Caco-2 (cell line): Measurements from ENCODE around the gene SLC17A4. TPM values are rescaled to one million over a fixed set of nuclear protein-coding genes. Genes with fewer than 3 reads are reported as not detected.

Experiments
- BruUV-seq: library from RNA; stranded (reverse); fragments of 400-500 nt; replicated peaks from 2 replicates; lab custom pipeline; 2021; lab: Mats Ljungman, UMichigan
- CTCF ChIA-PET: fragments of 300-600 bp; sonication (Branson Sonifier 250); formaldehyde crosslinking; loops from one replicate; lab custom pipeline; 2022; ENCODE audit warnings: antibody characterized with exemption; lab: Charles Lee
- POLR2A ChIA-PET: fragments of 300-600 bp; sonication (Branson Sonifier 250); formaldehyde crosslinking; loops from one replicate; lab custom pipeline; 2022; ENCODE audit warnings: antibody characterized with exemption; lab: Charles Lee
- DNase-seq, 2 experiments: peaks; one replicate each; pipeline versions ENCODE4 v3.0.0 to v3.0.0-alpha.2; 2020 to 2022
- H3K27me3 ChIP-seq: replicated peaks from 2 replicates; pipeline ENCODE4 v1.6.0; 2011; ENCODE audit warnings: low read length; ENCODE audit not compliant: control insufficient read depth, insufficient read depth
- H3K36me3 ChIP-seq: 2 replicates; pipeline ENCODE4 v1.5.1; 2011; ENCODE audit warnings: low read length; ENCODE audit not compliant: control insufficient read depth, insufficient read depth
- H3K4me1 ChIP-seq: fragments of 250-450 bp; sonication (Bioruptor Pico); 2 replicates; pipeline ENCODE4 v1.5.1; 2020; ENCODE audit warnings: mild to moderate bottlenecking
- H3K4me3 ChIP-seq: 2 replicates; pipeline ENCODE4 v1.5.1; 2011; ENCODE audit warnings: low read depth, mild to moderate bottlenecking, control low read depth, low read length
- H3K9me3 ChIP-seq: fragments of 250-450 bp; sonication (Bioruptor Pico); 2 replicates; pipeline ENCODE4 v1.5.1; 2020; ENCODE audit warnings: mild to moderate bottlenecking, moderate library complexity
- H3K27ac Mint-ChIP-seq: one replicate; pipeline ENCODE4 v1.8.0; 2022; ENCODE audit warnings: mixed read lengths; ENCODE audit not compliant: unreplicated experiment
- H3K27me3 Mint-ChIP-seq: one replicate; pipeline ENCODE4 v1.8.0; 2022; ENCODE audit warnings: mixed read lengths; ENCODE audit not compliant: insufficient read depth, unreplicated experiment
- H3K36me3 Mint-ChIP-seq: one replicate; pipeline ENCODE4 v1.8.0; 2022; ENCODE audit warnings: mild to moderate bottlenecking, mixed read lengths; ENCODE audit not compliant: insufficient read depth, unreplicated experiment
- H3K4me1 Mint-ChIP-seq: one replicate; pipeline ENCODE4 v1.8.0; 2022; ENCODE audit warnings: low read depth, mixed read lengths; ENCODE audit not compliant: unreplicated experiment
- H3K4me3 Mint-ChIP-seq: one replicate; pipeline ENCODE4 v1.8.0; 2022; ENCODE audit warnings: mild to moderate bottlenecking, moderate library complexity, mixed read lengths; ENCODE audit not compliant: unreplicated experiment
- H3K9me3 Mint-ChIP-seq: one replicate; pipeline ENCODE4 v1.8.0; 2022; ENCODE audit warnings: mixed read lengths; ENCODE audit not compliant: unreplicated experiment
- intact Hi-C: fragments of 100-400 bp; cut with micrococcal nuclease; formaldehyde crosslinking; loops from one replicate; pipeline ENCODE4 v1.10.0; 2022; ENCODE audit not compliant: unreplicated experiment
- total RNA-seq: library from RNA; stranded (reverse); gene quantifications from 2 replicates; pipeline ENCODE4 v1.2.3, GENCODE V29; 2022
- TF ChIP-seq, protein P1 (sequence below), 2 experiments: fragments of 200-600 bp in 1 of 2; IDR thresholded peaks; 1 replicate in 1 of 2; 2 replicates in 1 of 2; pipeline versions ENCODE4 v1.5.1 to v1.8.0; 2011 to 2022; ENCODE audit warnings: antibody characterized with exemption in 1 of 2, control low read depth in 1 of 2, inconsistent platforms in 1 of 2, low read depth in 1 of 2, low read length in 1 of 2, mild to moderate bottlenecking in 1 of 2, moderate library complexity in 1 of 2; ENCODE audit not compliant: insufficient read depth in 1 of 2, severe bottlenecking in 1 of 2, unreplicated experiment in 1 of 2

Gene SLC17A4
- total RNA-seq, 1 experiment from 2014 or later, result 0.36 TPM

DNA sequence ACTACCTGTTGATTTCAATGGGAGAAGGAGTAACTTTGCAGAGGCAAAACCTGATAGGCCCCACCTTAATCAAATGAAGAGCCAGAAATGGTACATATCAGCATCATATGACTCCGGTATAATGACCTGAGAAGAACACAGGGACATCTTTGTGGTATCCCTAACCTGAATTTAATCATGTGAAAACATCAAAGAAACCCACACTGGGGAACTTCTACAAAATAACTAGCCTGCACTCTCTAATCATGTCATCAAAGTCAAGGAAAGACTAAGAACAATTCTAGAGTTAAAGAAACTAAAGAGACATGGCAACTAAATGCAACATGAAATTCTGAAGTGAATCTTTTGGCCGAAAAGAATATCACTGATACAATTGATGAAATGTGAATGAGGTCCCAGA, 34.9 kb downstream of the SLC17A4 start:
- ChIA-PET CTCF (interaction anchor here (0.8 to 1.1 kb wide), 2 partner anchors 71 to 101 kb away, joined by 3 to 5 read pairs; no protein-coding TSS in a partner anchor), POLR2A (no interaction called here)
- intact Hi-C loops, result loop anchor here (2.0 kb wide), 1 partner anchor 203 kb away; no protein-coding TSS in a partner anchor
- no peak overlapping the region for H3K4me3 Mint-ChIP-seq
- TF ChIP-seq, protein P1, sequence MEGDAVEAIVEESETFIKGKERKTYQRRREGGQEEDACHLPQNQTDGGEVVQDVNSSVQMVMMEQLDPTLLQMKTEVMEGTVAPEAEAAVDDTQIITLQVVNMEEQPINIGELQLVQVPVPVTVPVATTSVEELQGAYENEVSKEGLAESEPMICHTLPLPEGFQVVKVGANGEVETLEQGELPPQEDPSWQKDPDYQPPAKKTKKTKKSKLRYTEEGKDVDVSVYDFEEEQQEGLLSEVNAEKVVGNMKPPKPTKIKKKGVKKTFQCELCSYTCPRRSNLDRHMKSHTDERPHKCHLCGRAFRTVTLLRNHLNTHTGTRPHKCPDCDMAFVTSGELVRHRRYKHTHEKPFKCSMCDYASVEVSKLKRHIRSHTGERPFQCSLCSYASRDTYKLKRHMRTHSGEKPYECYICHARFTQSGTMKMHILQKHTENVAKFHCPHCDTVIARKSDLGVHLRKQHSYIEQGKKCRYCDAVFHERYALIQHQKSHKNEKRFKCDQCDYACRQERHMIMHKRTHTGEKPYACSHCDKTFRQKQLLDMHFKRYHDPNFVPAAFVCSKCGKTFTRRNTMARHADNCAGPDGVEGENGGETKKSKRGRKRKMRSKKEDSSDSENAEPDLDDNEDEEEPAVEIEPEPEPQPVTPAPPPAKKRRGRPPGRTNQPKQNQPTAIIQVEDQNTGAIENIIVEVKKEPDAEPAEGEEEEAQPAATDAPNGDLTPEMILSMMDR (IDR thresholded peaks at IDR 0.05; ENCODE audit: insufficient read depth in 1 of 2, low read depth in 1 of 2, low read length in 1 of 2, severe bottlenecking in 1 of 2, unreplicated experiment in 1 of 2), result no peak
- Histone ChIP-seq H3K4me1 (no peaks in the 10 kb centered on the region), H3K4me3 (no peak overlapping the region), H3K9me3 (no peaks in the 10 kb centered on the region), H3K36me3 (no peaks in the 10 kb centered on the region), H3K27me3 (no peaks in the 10 kb centered on the region)
- no peak for DNase-seq
- no peaks in the 10 kb centered on the region for H3K36me3 Mint-ChIP-seq
- BruUV-seq, result no TSS peak
- no peaks in the 10 kb centered on the region for H3K4me1 Mint-ChIP-seq
- peaks cover 3% of the 10 kb centered on the region for H3K27me3 Mint-ChIP-seq
- no peak overlapping the region for H3K27ac Mint-ChIP-seq
- H3K9me3 Mint-ChIP-seq, result no peaks in the 10 kb centered on the region

DNA sequence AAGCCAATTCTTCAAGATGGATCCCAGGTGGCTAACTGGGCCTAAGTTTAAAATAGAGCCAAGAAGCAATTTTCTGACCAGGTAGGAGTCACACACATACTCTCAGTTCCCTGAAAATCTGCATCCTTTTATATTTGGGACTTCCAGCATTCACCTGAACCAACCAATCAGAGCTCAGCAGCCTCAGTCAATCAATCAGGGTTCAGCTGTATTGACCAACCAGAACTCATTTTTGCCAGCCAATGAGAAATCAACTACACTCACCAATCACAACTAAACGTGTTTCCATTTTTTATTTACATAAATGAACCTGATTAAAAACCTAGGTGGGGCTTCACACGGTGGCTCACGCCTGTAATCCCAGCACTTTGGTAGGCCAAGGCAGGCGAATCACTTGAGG, 37.5 kb downstream of the SLC17A4 start:
- no peaks in the 10 kb centered on the region for H3K36me3 Mint-ChIP-seq
- ChIA-PET POLR2A (no interaction called here), CTCF (no interaction called here)
- no peak overlapping the region for H3K4me3 ChIP-seq
- no peaks in the 10 kb centered on the region for H3K27me3 ChIP-seq
- BruUV-seq, result no TSS peak
- H3K27ac Mint-ChIP-seq, result no peak overlapping the region
- no peaks in the 10 kb centered on the region for H3K36me3 ChIP-seq
- H3K4me1 ChIP-seq, result no peaks in the 10 kb centered on the region
- H3K9me3 ChIP-seq, result no peaks in the 10 kb centered on the region
- H3K27me3 Mint-ChIP-seq, result peaks cover 10% of the 10 kb centered on the region
- TF ChIP-seq, protein P1 (IDR thresholded peaks at IDR 0.05; ENCODE audit: insufficient read depth in 1 of 2, low read depth in 1 of 2, low read length in 1 of 2, severe bottlenecking in 1 of 2, unreplicated experiment in 1 of 2), result no peak
- no peak overlapping the region for H3K4me3 Mint-ChIP-seq
- no peaks in the 10 kb centered on the region for H3K9me3 Mint-ChIP-seq
- DNase-seq, result no peak
- no peaks in the 10 kb centered on the region for H3K4me1 Mint-ChIP-seq
- intact Hi-C loops, result no loop called here

DNA sequence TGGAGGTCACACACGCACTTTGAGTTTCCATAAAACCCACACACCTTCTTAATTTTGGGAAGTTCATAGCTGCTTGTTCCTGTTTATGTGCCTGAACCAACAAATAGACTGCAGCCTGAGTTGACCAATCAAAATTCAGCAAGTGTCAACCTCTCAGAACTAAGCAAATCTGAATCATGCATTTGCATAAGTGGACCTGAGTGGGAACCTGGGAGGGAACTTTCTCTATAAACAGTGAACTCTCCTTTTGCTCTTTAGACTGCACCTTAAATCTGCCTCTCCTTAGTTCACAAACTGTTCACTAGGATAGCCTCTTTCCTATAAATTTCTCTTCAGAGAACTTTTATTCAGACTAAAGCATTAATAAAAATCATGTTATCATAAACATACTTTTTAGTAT, 39.4 kb downstream of the SLC17A4 start:
- no TSS peak for BruUV-seq
- Mint-ChIP-seq H3K4me1 (no peaks in the 10 kb centered on the region), H3K27me3 (peaks cover 14% of the 10 kb centered on the region), H3K36me3 (no peaks in the 10 kb centered on the region), H3K9me3 (no peaks in the 10 kb centered on the region), H3K4me3 (no peak overlapping the region), H3K27ac (no peak overlapping the region)
- TF ChIP-seq, protein P1 (IDR thresholded peaks at IDR 0.05; ENCODE audit: insufficient read depth in 1 of 2, low read depth in 1 of 2, low read length in 1 of 2, severe bottlenecking in 1 of 2, unreplicated experiment in 1 of 2), result no peak
- no peaks in the 10 kb centered on the region for H3K27me3 ChIP-seq
- no peak for DNase-seq
- ChIA-PET CTCF (no interaction called here), POLR2A (no interaction called here)
- intact Hi-C loops, result no loop called here
- no peak overlapping the region for H3K4me3 ChIP-seq
- no peaks in the 10 kb centered on the region for H3K9me3 ChIP-seq
- H3K36me3 ChIP-seq, result no peaks in the 10 kb centered on the region
- H3K4me1 ChIP-seq, result no peaks in the 10 kb centered on the region
